ENCODE data around the gene METTL5. TPM values are rescaled to one million over a fixed set of nuclear protein-coding genes. Genes with fewer than 3 reads are reported as not detected.

The METTL5 gene
- total RNA-seq, 1 experiment from 2014 or later: 94.7 TPM

- Histone ChIP-seq H3K14ac (ENCODE audit: insufficient read depth, low read length) (no peak overlapping the region), H2BK15ac (ENCODE audit: low read depth, low read length) (no peak overlapping the region), H2BK12ac (ENCODE audit: insufficient read length, low read depth, low read length) (no peak overlapping the region), H3K27ac (ENCODE audit: insufficient read length, low read depth, low read length) (no peak overlapping the region), H4K91ac (ENCODE audit: insufficient read length, low read depth, low read length) (no peak overlapping the region), H3K23me2 (ENCODE audit: insufficient read length, low read depth, low read length, poor library complexity, severe bottlenecking) (no peaks in the 10 kb centered on the region), H3K79me1 (ENCODE audit: insufficient read depth, low read depth, low read length, poor library complexity, severe bottlenecking) (no peaks in the 10 kb centered on the region), H3K4ac (ENCODE audit: low read depth, low read length) (no peak overlapping the region), H3K79me2 (ENCODE audit: insufficient read depth, low read length) (no peaks in the 10 kb centered on the region), H3K18ac (ENCODE audit: insufficient read length, low read depth, low read length) (no peak overlapping the region), H2BK5ac (ENCODE audit: insufficient read length, low read length) (no peak overlapping the region), H3T11ph (ENCODE audit: low read length) (no peak overlapping the region), H4K8ac (replicated peaks; ENCODE audit: insufficient read length, low read depth, low read length) (no peak overlapping the region), H3K9ac (ENCODE audit: extremely low read depth, insufficient read length, low read length) (no peak overlapping the region), H3K56ac (ENCODE audit: insufficient read length, low read depth, low read length) (no peak overlapping the region), H2BK20ac (ENCODE audit: low read depth, low read length, poor library complexity, severe bottlenecking) (no peak overlapping the region), H4K5ac (ENCODE audit: insufficient read length, low read depth, low read length) (no peak overlapping the region), H2BK120ac (ENCODE audit: low read depth, low read length, poor library complexity, severe bottlenecking) (no peak overlapping the region), H3K4me1 (ENCODE audit: insufficient read depth, low read length) (no peaks in the 10 kb centered on the region), H4K20me1 (ENCODE audit: control insufficient read depth, insufficient read depth, insufficient read length) (no peaks in the 10 kb centered on the region), H3K27me3 (ENCODE audit: insufficient read depth, low read length) (no peaks in the 10 kb centered on the region), H3K23ac (ENCODE audit: insufficient read length, low read depth, low read length) (no peak overlapping the region), H2AK5ac (ENCODE audit: insufficient read length, low read length) (no peak overlapping the region), H2AFZ (ENCODE audit: low read length) (no peak overlapping the region), H3K9me3 (ENCODE audit: control insufficient read depth, low read depth, low read length) (no peaks in the 10 kb centered on the region), H3K4me2 (ENCODE audit: insufficient read depth, insufficient read length, low read length) (no peak overlapping the region)
- TF ChIP-seq CTCF (conservative IDR thresholded peaks at IDR 0.05): peak; percentile 36; the same call in 2 of the 3 replicates
- Mint-ChIP-seq H3K4me3 (no peak overlapping the region), H3K9me3 (no peaks in the 10 kb centered on the region), H3K4me1 (peaks cover 0 to 4% of the 10 kb centered on the region in 2 experiments; a peak in 1 of 4 replicates), H3K27me3 (ENCODE audit: low read depth) (no peaks in the 10 kb centered on the region), H3K27ac (no peak overlapping the region), H3K36me3 (ENCODE audit: insufficient read depth in 1 of 3, low read depth in 3 of 3) (peaks cover 0 to 3% (median 1%) of the 10 kb centered on the region in 3 experiments; a peak in 2 of 7 replicates)
- no CpG with 5 or more reads among the region's 1 CpG for WGBS (ENCODE audit: extremely low coverage, insufficient read length, low lambda C conversion rate)
- no peak for DNase-seq
Measured at GRCh38 chr2:169782513-169782912, 42.2 kb downstream of the METTL5 start.

All from H9 (cell line).